Vagina (tissue), 2 donors: ENCODE data around the gene ZNF276. TPM values are rescaled to one million over a fixed set of nuclear protein-coding genes. Genes with fewer than 3 reads are reported as not detected.
A peak's percentile ranks its signal among the peaks of the same experiment; 100 is the strongest.

Experiments used
- DNase-seq, 2 donors: peaks; one replicate each; pipeline ENCODE4 v3.0.0-alpha.2; 2017; ENCODE audit errors: extremely low spot score in 2 of 2
- H3K27ac ChIP-seq: fragments of 200-600 bp; sonication (generic); one replicate; pipeline ENCODE4 v1.5.1; 2019
- H3K27me3 ChIP-seq: fragments of 200-600 bp; sonication (generic); one replicate; pipeline ENCODE4 v1.5.1; 2019
- H3K36me3 ChIP-seq, 2 donors: fragments of 200-600 bp; sonication (generic); one replicate each; pipeline ENCODE4 v1.5.1; 2017 to 2019
- H3K4me1 ChIP-seq: fragments of 200-600 bp; sonication (generic); one replicate; pipeline ENCODE4 v1.5.1; 2019
- H3K4me3 ChIP-seq, 2 donors: fragments of 200-600 bp; sonication (generic); 1 replicate in 1 of 2; 2 replicates in 1 of 2; pipeline ENCODE4 v1.5.1; 2016 to 2019
- H3K9me3 ChIP-seq: fragments of 200-600 bp; sonication (generic); one replicate; pipeline ENCODE4 v1.5.1; 2019
- POLR2A ChIP-seq, 2 donors: fragments of 450-650 bp; IDR thresholded peaks; one replicate each; pipeline ENCODE4 v1.6.1; 2017; ENCODE audit warnings: antibody characterized with exemption in 2 of 2, mild to moderate bottlenecking in 2 of 2, moderate library complexity in 2 of 2
- POLR2AphosphoS5 ChIP-seq, 2 donors: sonication (generic); formaldehyde crosslinking; IDR thresholded peaks; one replicate each; pipeline ENCODE4 v1.9.0; 2017; ENCODE audit warnings: antibody characterized with exemption in 2 of 2, mild to moderate bottlenecking in 2 of 2, low read depth in 1 of 2; ENCODE audit not compliant: insufficient read depth in 1 of 2
- intact Hi-C: fragments of 100-400 bp; cut with DNase I; formaldehyde crosslinking; loops from one replicate; pipeline ENCODE4 v1.15.1; 2023
- total RNA-seq: library from RNA; depleted of rRNA; stranded (reverse); fragments of >200 nt; gene quantifications from one replicate; pipeline ENCODE4 v1.2.3, GENCODE V29; 2016
- TF ChIP-seq, protein P1 (sequence below), 3 experiments: fragments of 450-650 bp in 2 of 3; fragments of 200-600 bp in 1 of 3; sonication (generic) in 1 of 3; IDR thresholded peaks; one replicate each; pipeline ENCODE4 v1.5.1; 2017 to 2019; ENCODE audit warnings: antibody characterized with exemption in 3 of 3, mild to moderate bottlenecking in 2 of 3, moderate library complexity in 2 of 3

The ZNF276 gene
- total RNA-seq, 1 donor from 2014 or later: 57.0 TPM

DNA sequence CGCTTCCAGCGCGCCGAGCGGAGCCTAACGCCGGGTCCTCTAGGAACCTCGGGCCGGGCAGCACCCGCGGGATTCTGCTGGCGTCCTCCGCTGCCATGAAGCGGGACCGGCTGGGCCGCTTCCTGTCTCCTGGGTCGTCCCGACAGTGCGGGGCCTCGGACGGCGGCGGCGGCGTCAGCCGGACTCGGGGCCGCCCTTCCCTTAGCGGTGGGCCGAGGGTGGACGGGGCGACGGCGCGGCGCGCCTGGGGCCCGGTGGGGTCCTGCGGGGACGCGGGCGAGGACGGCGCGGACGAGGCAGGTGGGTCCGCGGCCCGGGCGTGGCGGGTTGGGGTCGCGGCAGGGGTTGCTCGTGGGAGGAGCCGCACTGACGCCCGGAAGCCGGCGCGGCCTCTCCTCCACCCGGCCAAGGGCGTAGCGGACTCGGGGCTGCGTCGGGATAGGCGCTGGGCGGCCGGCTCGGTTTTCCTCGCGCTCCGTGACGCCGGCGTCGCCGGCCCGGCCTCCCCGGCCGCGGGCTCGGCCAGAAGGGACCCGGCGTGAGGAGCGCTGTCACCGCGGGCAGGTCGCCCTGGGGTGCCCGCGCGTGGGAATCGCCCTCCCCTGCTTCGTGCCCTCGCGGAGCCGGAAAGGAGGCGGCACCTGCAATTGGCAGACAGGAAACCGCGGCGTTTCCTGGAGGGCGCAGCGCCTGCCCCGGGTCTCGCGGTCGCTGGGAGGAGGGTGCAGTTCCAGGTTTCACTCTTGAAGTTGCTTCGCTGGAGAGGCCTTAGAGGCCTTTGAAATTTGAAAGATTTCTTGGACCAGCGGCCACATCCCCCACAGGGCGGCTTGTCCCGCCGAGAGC is 432 bp downstream of the ZNF276 start:
- H3K4me3 ChIP-seq: peak overlapping the region; percentile 80 to 91
- H3K36me3 ChIP-seq: peaks cover 0 to 22% of the 10 kb centered on the region in 2 donors
- peaks cover 40% of the 10 kb centered on the region for H3K4me1 ChIP-seq
- no peaks in the 10 kb centered on the region for H3K9me3 ChIP-seq
- intact Hi-C loops: loop anchor here (5.0 kb wide), 1 partner anchor 979 kb away; no protein-coding TSS in a partner anchor
- peak overlapping the region; percentile 97 for H3K27ac ChIP-seq
- no peaks in the 10 kb centered on the region for H3K27me3 ChIP-seq
- TF ChIP-seq POLR2AphosphoS5 (IDR thresholded peaks at IDR 0.05; ENCODE audit: insufficient read depth in 1 of 2, low read depth in 1 of 2) (no peak), POLR2A (IDR thresholded peaks at IDR 0.05) (no peak)
- TF ChIP-seq, protein P1, sequence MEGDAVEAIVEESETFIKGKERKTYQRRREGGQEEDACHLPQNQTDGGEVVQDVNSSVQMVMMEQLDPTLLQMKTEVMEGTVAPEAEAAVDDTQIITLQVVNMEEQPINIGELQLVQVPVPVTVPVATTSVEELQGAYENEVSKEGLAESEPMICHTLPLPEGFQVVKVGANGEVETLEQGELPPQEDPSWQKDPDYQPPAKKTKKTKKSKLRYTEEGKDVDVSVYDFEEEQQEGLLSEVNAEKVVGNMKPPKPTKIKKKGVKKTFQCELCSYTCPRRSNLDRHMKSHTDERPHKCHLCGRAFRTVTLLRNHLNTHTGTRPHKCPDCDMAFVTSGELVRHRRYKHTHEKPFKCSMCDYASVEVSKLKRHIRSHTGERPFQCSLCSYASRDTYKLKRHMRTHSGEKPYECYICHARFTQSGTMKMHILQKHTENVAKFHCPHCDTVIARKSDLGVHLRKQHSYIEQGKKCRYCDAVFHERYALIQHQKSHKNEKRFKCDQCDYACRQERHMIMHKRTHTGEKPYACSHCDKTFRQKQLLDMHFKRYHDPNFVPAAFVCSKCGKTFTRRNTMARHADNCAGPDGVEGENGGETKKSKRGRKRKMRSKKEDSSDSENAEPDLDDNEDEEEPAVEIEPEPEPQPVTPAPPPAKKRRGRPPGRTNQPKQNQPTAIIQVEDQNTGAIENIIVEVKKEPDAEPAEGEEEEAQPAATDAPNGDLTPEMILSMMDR (IDR thresholded peaks at IDR 0.05): no peak
- DNase-seq: no peak

DNA sequence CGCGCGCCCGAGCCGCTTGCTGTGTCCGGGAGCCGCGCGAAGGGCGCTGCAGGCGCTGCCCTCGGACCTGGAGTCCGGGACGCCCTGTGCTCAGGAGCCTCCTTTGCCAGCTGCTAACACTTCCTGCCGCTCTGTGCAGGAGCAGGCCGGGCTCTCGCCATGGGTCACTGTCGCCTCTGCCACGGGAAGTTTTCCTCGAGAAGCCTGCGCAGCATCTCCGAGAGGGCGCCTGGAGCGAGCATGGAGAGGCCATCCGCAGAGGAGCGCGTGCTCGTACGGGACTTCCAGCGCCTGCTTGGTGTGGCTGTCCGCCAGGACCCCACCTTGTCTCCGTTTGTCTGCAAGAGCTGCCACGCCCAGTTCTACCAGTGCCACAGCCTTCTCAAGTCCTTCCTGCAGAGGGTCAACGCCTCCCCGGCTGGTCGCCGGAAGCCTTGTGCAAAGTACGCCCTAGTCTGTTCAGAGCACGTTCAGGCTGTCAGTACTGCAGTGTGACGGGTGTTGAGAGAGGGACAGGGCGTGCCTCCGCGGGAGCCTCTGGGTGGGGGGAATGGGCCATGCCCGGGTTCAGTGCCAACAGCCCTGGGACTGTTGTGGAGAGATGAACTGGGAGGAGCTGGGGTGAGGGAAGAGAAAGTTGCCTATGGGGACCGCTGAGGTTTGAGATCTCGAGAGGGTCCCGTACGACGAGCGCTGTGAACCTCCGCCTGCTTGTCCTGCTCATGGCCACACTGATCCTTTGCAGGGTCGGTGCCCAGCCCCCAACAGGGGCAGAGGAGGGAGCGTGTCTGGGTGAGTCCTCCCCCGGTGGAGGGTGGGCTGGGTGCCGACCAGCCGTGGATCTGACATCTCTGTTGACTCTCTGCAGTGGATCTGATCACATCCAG is 1.3 kb downstream of the ZNF276 start:
- intact Hi-C loops: loop anchor here (5.0 kb wide), 1 partner anchor 980 kb away; no protein-coding TSS in a partner anchor
- Histone ChIP-seq H3K9me3 (no peaks in the 10 kb centered on the region), H3K27me3 (no peaks in the 10 kb centered on the region), H3K4me1 (peaks cover 40% of the 10 kb centered on the region), H3K27ac (peak overlapping the region; percentile 97), H3K4me3 (peak overlapping the region; percentile 80 to 91), H3K36me3 (peaks cover 0 to 26% of the 10 kb centered on the region in 2 donors)
- DNase-seq: no peak
- TF ChIP-seq POLR2A (IDR thresholded peaks at IDR 0.05) (no peak), POLR2AphosphoS5 (IDR thresholded peaks at IDR 0.05; ENCODE audit: insufficient read depth in 1 of 2, low read depth in 1 of 2) (peak in 1 of 2 donors; percentile 44)

DNA sequence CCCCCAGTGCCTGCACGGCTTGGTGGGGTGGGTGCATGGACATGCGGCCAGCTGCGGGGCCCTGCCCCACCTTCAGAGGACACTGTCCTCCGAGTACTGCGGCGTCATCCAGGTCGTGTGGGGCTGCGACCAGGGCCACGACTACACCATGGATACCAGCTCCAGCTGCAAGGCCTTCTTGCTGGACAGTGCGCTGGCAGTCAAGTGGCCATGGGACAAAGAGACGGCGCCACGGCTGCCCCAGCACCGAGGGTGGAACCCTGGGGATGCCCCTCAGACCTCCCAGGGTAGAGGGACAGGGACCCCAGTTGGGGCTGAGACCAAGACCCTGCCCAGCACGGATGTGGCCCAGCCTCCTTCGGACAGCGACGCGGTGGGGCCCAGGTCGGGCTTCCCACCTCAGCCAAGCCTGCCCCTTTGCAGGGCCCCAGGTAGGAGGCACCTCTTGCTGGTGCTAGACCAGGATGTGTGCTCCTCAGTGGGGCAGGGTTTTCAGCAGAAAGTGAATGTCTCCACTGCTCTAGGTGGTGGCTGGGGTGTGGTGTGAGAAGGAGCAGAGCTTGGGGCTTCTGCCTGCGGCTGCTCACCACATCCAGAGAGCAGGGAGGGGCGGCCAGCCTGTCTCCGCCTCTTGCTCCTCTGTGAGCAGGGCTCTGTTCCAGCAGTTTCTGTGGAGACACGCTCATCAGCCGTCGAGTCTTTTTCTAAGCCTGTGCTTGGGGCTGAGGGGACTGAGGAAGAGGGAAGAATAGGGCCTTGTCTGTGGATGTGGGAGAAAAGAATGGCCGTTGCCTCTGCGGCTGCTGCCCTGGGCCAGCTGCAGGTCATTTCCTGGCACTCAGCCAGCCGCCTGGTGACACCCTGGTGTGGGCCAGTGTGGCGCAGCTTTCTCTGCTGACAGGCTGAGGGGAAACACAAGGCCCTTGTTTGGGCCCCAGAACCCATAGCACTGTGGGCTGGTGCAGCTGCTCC is 2.2 kb downstream of the ZNF276 start:
- intact Hi-C loops: loop anchor here (5.0 kb wide), 1 partner anchor 981 kb away; no protein-coding TSS in a partner anchor
- no peak for DNase-seq
- Histone ChIP-seq H3K27ac (no peak overlapping the region), H3K4me1 (peaks cover 40% of the 10 kb centered on the region), H3K27me3 (no peaks in the 10 kb centered on the region), H3K36me3 (peaks cover 0 to 28% of the 10 kb centered on the region in 2 donors), H3K4me3 (peak overlapping the region; percentile 80 to 91), H3K9me3 (no peaks in the 10 kb centered on the region)
- TF ChIP-seq POLR2A (IDR thresholded peaks at IDR 0.05): no peak
- TF ChIP-seq POLR2AphosphoS5 (IDR thresholded peaks at IDR 0.05; ENCODE audit: insufficient read depth in 1 of 2, low read depth in 1 of 2): no peak

DNA sequence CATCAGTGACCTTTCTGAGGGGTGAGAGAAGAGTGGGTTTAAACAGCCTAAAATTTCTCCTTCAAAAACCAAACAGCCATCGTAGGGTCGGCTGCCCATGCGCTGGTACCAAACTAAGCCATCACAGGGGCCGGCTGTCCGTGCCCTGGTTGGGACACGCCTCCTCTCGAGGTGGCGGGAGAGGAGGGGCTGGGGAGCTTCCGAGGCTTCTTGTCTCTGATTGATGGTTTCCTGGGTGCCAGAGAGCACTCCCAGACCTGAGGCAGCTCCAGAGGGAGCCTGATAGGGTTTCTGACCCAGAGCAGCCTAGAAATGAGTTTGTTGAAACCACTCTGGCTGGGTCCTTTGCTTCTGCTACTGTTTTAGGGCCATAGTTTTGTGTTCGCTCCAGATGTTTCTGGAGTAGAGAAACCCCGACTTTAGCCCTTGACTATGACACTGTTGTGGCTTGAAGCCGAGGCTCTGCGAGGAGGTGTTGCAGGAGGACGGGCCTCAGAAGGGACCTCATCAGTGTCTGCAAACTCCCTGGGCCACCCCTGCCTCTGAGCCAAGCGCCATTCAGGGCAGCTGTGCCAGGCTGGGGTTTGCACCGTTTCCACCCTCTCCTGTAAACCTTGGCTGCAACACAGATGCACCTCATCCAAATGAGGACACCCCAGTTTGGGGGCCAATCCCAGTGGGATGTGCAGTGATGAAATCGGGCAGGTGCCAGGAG is 6.2 kb downstream of the ZNF276 start:
- intact Hi-C loops: no loop called here
- H3K9me3 ChIP-seq: no peaks in the 10 kb centered on the region
- no peaks in the 10 kb centered on the region for H3K27me3 ChIP-seq
- H3K4me1 ChIP-seq: peaks cover 20% of the 10 kb centered on the region
- no peak for TF ChIP-seq POLR2A (IDR thresholded peaks at IDR 0.05)
- no peak for TF ChIP-seq POLR2AphosphoS5 (IDR thresholded peaks at IDR 0.05; ENCODE audit: insufficient read depth in 1 of 2, low read depth in 1 of 2)
- TF ChIP-seq, protein P1 (IDR thresholded peaks at IDR 0.05): no peak
- no peak for DNase-seq
- H3K27ac ChIP-seq: no peak overlapping the region
- H3K36me3 ChIP-seq: peaks cover 0 to 68% of the 10 kb centered on the region in 2 donors
- H3K4me3 ChIP-seq: no peak overlapping the region

DNA sequence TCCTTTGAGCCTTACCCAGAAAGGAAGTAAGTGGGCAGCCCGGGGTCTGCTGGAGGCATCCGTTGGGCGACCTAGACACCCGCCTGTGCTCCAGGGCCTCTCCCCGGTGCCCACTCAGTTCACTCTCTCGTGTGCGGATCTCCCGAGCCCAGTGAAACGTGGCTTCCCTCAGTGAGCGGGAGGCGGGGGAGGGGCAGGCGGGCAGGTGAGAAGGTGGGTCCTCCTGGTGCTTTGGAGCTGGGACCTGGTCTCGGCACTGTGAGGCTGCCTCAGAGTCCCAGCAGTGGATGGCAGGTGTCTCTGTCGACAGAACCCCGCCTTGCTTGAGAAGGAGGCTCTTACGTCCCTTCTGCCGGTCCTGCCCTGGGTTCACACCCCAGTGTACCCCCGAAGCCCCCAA is 8.0 kb downstream of the ZNF276 start:
- intact Hi-C loops: no loop called here
- DNase-seq: no peak
- H3K36me3 ChIP-seq: peaks cover 0 to 69% of the 10 kb centered on the region in 2 donors
- no peak overlapping the region for H3K27ac ChIP-seq
- peaks cover 3% of the 10 kb centered on the region for H3K4me1 ChIP-seq
- H3K4me3 ChIP-seq: no peak overlapping the region
- no peaks in the 10 kb centered on the region for H3K27me3 ChIP-seq
- H3K9me3 ChIP-seq: no peaks in the 10 kb centered on the region
- TF ChIP-seq POLR2A (IDR thresholded peaks at IDR 0.05) (no peak), POLR2AphosphoS5 (IDR thresholded peaks at IDR 0.05; ENCODE audit: insufficient read depth in 1 of 2, low read depth in 1 of 2) (no peak)
- TF ChIP-seq, protein P1 (IDR thresholded peaks at IDR 0.05): no peak
